Measurements from ENCODE around the gene PRR15L. TPM values are rescaled to one million over a fixed set of nuclear protein-coding genes. Genes with fewer than 3 reads are reported as not detected.

PRR15L gene
- total and polyA plus RNA-seq, 2 experiments from 2014 or later: 0.57 TPM; not detected in 1

DNA sequence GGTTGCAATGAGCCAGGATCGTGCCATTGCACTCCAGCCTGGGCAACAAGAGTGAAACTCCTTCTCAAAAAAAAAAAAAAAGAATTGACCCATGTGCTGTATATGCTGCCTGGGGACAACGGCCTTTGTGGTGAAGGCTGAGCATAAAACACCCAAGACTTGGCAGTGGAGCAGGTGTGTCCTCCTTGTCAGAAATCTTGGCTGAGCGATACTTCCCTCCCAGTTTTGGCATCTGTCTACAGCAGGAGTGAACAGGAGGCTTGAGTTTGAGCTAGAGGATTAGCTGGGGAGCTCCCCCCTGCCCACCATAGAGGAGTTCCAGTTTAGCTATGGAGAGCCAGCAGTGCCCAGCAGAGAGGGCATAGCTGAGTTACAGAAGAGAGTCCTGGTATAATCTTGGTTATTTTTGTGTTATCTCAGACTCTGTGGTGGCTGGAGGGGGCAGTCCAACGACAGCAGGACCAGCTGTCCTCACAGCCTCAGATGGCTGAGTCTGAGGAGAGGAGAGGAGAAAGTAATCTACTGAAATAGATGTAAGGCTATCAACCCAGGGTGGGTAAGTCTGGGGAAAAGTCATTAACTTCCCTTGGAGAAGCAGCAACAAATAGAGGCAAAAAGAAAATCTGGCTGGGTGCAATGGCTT lies 43.3 kb downstream of the PRR15L start (continued):
- TF ChIP-seq, protein P1, sequence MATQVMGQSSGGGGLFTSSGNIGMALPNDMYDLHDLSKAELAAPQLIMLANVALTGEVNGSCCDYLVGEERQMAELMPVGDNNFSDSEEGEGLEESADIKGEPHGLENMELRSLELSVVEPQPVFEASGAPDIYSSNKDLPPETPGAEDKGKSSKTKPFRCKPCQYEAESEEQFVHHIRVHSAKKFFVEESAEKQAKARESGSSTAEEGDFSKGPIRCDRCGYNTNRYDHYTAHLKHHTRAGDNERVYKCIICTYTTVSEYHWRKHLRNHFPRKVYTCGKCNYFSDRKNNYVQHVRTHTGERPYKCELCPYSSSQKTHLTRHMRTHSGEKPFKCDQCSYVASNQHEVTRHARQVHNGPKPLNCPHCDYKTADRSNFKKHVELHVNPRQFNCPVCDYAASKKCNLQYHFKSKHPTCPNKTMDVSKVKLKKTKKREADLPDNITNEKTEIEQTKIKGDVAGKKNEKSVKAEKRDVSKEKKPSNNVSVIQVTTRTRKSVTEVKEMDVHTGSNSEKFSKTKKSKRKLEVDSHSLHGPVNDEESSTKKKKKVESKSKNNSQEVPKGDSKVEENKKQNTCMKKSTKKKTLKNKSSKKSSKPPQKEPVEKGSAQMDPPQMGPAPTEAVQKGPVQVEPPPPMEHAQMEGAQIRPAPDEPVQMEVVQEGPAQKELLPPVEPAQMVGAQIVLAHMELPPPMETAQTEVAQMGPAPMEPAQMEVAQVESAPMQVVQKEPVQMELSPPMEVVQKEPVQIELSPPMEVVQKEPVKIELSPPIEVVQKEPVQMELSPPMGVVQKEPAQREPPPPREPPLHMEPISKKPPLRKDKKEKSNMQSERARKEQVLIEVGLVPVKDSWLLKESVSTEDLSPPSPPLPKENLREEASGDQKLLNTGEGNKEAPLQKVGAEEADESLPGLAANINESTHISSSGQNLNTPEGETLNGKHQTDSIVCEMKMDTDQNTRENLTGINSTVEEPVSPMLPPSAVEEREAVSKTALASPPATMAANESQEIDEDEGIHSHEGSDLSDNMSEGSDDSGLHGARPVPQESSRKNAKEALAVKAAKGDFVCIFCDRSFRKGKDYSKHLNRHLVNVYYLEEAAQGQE (IDR thresholded peaks at IDR 0.05; ENCODE audit: unreplicated experiment): no peak
- TF ChIP-seq NANOG (IDR thresholded peaks at IDR 0.05; ENCODE audit: borderline replicate concordance): no peak
- TF ChIP-seq STAT1 (IDR thresholded peaks at IDR 0.05; ENCODE audit: unreplicated experiment): no peak
- TF ChIP-seq EZH2 (IDR thresholded peaks at IDR 0.05; ENCODE audit: low read depth, unreplicated experiment): no peak
- no peak for TF ChIP-seq ZNF331 (CRISPR knock-in tag; IDR thresholded peaks at IDR 0.05; ENCODE audit: low read depth)
- TF ChIP-seq EZH2phosphoT487 (IDR thresholded peaks at IDR 0.05; ENCODE audit: unreplicated experiment): no peak
- TF ChIP-seq ZNF114 (CRISPR knock-in tag; IDR thresholded peaks at IDR 0.05): no peak

DNA sequence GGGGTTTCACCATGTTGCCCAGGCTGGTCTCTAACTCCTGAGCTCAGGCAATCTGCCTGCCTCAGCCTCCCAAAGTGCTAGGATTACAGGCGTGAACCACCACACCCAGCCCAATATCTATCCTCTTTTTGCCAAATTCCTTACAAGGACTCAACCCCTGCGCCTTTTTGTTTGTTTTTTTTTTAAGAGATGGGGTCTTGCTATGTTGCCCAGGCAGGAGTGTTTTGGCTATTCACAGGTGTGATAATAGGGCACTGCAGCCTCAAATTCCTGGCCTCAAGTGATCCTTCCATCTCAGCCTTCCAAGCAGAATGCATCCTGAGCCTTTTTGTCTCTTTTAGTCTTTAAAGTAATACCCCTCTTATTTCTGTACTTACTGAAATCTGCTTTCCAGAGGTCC lies 44.6 kb downstream of the PRR15L start:
- no peaks in the 10 kb centered on the region for H3K9me3 Mint-ChIP-seq
- H3K4me2 ChIP-seq: no peak overlapping the region
- H4K20me1 ChIP-seq (replicated peaks; ENCODE audit: insufficient read depth): no peaks in the 10 kb centered on the region; the same call in 1 of the 2 replicates
- H3K27me3 Mint-ChIP-seq (ENCODE audit: insufficient read depth, low read depth, poor library complexity): peaks cover 4% of the 10 kb centered on the region
- no peaks in the 10 kb centered on the region; the same call in 2 of the 3 replicates for H3K4me1 Mint-ChIP-seq
- no peak overlapping the region for H3K4me3 Mint-ChIP-seq
- H3K27me3 ChIP-seq (ENCODE audit: insufficient read depth): no peaks in the 10 kb centered on the region
- no peaks in the 10 kb centered on the region for H3K9me2 ChIP-seq (ENCODE audit: insufficient read depth)
- DNase-seq (ENCODE audit: low spot score): no peak
- TF ChIP-seq, protein P2, sequence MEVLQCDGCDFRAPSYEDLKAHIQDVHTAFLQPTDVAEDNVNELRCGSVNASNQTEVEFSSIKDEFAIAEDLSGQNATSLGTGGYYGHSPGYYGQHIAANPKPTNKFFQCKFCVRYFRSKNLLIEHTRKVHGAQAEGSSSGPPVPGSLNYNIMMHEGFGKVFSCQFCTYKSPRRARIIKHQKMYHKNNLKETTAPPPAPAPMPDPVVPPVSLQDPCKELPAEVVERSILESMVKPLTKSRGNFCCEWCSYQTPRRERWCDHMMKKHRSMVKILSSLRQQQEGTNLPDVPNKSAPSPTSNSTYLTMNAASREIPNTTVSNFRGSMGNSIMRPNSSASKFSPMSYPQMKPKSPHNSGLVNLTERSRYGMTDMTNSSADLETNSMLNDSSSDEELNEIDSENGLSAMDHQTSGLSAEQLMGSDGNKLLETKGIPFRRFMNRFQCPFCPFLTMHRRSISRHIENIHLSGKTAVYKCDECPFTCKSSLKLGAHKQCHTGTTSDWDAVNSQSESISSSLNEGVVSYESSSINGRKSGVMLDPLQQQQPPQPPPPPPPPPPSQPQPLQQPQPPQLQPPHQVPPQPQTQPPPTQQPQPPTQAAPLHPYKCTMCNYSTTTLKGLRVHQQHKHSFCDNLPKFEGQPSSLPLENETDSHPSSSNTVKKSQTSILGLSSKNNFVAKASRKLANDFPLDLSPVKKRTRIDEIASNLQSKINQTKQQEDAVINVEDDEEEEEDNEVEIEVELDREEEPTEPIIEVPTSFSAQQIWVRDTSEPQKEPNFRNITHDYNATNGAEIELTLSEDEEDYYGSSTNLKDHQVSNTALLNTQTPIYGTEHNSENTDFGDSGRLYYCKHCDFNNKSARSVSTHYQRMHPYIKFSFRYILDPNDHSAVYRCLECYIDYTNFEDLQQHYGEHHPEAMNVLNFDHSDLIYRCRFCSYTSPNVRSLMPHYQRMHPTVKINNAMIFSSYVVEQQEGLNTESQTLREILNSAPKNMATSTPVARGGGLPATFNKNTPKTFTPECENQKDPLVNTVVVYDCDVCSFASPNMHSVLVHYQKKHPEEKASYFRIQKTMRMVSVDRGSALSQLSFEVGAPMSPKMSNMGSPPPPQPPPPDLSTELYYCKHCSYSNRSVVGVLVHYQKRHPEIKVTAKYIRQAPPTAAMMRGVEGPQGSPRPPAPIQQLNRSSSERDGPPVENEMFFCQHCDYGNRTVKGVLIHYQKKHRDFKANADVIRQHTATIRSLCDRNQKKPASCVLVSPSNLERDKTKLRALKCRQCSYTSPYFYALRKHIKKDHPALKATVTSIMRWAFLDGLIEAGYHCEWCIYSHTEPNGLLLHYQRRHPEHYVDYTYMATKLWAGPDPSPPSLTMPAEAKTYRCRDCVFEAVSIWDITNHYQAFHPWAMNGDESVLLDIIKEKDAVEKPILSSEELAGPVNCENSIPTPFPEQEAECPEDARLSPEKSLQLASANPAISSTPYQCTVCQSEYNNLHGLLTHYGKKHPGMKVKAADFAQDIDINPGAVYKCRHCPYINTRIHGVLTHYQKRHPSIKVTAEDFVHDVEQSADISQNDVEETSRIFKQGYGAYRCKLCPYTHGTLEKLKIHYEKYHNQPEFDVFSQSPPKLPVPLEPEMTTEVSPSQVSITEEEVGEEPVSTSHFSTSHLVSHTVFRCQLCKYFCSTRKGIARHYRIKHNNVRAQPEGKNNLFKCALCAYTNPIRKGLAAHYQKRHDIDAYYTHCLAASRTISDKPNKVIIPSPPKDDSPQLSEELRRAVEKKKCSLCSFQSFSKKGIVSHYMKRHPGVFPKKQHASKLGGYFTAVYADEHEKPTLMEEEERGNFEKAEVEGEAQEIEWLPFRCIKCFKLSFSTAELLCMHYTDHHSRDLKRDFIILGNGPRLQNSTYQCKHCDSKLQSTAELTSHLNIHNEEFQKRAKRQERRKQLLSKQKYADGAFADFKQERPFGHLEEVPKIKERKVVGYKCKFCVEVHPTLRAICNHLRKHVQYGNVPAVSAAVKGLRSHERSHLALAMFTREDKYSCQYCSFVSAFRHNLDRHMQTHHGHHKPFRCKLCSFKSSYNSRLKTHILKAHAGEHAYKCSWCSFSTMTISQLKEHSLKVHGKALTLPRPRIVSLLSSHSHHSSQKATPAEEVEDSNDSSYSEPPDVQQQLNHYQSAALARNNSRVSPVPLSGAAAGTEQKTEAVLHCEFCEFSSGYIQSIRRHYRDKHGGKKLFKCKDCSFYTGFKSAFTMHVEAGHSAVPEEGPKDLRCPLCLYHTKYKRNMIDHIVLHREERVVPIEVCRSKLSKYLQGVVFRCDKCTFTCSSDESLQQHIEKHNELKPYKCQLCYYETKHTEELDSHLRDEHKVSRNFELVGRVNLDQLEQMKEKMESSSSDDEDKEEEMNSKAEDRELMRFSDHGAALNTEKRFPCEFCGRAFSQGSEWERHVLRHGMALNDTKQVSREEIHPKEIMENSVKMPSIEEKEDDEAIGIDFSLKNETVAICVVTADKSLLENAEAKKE (CRISPR knock-in tag; IDR thresholded peaks at IDR 0.05): no peak
- TF ChIP-seq NANOG (IDR thresholded peaks at IDR 0.05; ENCODE audit: borderline replicate concordance) (no peak), ZNF331 (CRISPR knock-in tag; IDR thresholded peaks at IDR 0.05; ENCODE audit: low read depth) (no peak), EZH2 (IDR thresholded peaks at IDR 0.05; ENCODE audit: low read depth, unreplicated experiment) (no peak), CREB1 (CRISPR knock-in tag; IDR thresholded peaks at IDR 0.05; ENCODE audit: low read depth) (no peak), EZH2phosphoT487 (IDR thresholded peaks at IDR 0.05; ENCODE audit: unreplicated experiment) (no peak)
- TF ChIP-seq, protein P1 (IDR thresholded peaks at IDR 0.05; ENCODE audit: unreplicated experiment): no peak
- no peak overlapping the region for H2AFZ ChIP-seq
- H3K36me3 ChIP-seq (ENCODE audit: insufficient read depth): no peaks in the 10 kb centered on the region
- no peaks in the 10 kb centered on the region for H3K4me1 ChIP-seq (ENCODE audit: insufficient read depth)
- H3K79me2 ChIP-seq (replicated peaks; ENCODE audit: insufficient read depth): no peaks in the 10 kb centered on the region
- peaks cover 10% of the 10 kb centered on the region; the same call in 2 of the 3 replicates for H3K36me3 Mint-ChIP-seq (ENCODE audit: low read depth)
- no peaks in the 10 kb centered on the region; the same call in 1 of the 2 replicates for H3F3A ChIP-seq (replicated peaks; ENCODE audit: low read depth)
- H3K27ac ChIP-seq (ENCODE audit: low read depth): no peak overlapping the region
- H3K4me3 ChIP-seq: no peak overlapping the region
- no peak for ATAC-seq
- H3K27ac Mint-ChIP-seq: no peak overlapping the region
